DMS114 treated with DMSO at 0.1 percent for 48 hours (cell line): ENCODE measurements around the gene DEUP1.
"Not testable (repeated sequence)": the region's sequence is repeated elsewhere in the genome, so short reads cannot be mapped to it uniquely, and the experiment has no call there.

Source experiments
- DNase-seq: peaks from one replicate; lab custom pipeline; 2025; ENCODE audit not compliant: unreplicated experiment; lab: John Stamatoyannopoulos, UW

Gene DEUP1

DNA sequence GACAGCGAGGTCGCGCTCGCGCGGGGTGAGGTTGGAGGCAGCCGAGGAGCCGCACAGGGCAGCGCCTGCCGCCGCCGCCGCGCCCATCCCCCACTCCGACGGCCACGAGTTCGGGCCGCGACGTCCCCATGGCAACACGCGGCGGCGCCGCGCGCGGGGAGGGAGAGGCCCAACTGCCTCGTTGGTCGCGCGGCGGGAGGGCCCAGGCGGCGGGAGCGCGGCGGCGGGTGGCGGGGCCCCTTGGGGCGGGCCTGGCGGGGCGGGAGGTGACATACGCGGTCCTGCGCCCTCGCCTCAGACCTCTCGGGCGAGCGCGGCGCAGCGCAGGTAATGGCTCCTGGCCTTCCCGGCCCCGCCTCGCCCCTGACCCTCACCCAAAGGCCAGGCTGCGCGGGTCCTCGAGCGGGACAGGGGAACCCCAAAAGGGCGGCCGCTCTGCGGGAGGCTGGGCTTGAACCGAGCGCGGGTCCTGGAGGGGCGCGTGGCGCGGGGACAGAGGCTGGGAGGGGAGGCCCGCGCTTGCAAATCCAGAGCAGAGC lies at the start of gene DEUP1:
Gene DEUP1 (plus strand): TSS at position 297 of the 539 bp plus-strand sequence. CDS start 1,518 bp downstream, outside the sequence.
- no peak for DNase-seq

- no peak for DNase-seq
Observed at GRCh38 chr11:93285430-93285829, 45.1 kb upstream of the DEUP1 start.

- no peak for DNase-seq
Observed at GRCh38 chr11:93287434-93287833, 43.1 kb upstream of the DEUP1 start.

GRCh38 chr11:93288079-93288478 lies 42.5 kb upstream of the DEUP1 start:
- DNase-seq = no peak

DNA sequence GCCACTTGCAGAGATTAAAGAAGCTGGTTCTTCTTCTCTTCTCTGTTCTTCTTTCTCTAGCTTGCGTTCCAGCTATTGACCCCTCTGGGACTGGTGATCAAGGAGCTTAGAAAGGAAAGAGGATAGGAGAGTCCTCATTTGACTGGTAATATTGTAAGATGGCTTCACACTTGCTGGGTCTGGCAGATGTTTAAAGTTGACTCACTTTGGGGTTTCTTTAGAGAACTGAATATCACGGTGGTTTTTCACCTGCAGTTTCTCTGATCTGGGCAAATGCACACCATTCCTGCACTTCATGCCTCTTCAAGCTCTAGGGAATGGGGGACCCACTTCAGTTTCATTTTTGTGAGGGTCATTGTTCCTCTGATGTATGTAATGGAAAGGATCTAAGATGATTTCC lies 41.8 kb upstream of the DEUP1 start:
- no peak for DNase-seq

GRCh38 chr11:93289782-93290463 lies 40.6 kb upstream of the DEUP1 start:
- no peak for DNase-seq

DNA sequence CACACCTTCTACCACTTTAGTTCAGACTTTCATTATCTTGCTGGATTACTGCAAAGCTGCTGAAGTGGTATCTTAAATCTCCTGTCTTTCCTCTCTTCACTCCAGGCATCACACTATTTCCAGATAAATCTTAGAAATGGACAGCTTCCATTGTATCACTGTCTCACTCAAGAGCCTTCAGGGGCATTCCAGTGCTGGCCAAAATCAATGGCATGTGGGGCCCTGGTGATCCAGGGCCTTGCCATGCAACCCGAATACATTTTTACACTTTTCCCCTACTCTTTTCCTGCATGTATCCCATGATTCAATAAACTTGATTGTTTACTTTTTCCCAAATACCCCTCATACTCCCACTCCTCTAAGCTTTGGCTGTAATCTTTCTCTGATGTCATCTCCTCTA lies 39.4 kb upstream of the DEUP1 start:
- DNase-seq = no peak

- DNase-seq = no peak
Observed at GRCh38 chr11:93291898-93292297, 38.6 kb upstream of the DEUP1 start.

DNA sequence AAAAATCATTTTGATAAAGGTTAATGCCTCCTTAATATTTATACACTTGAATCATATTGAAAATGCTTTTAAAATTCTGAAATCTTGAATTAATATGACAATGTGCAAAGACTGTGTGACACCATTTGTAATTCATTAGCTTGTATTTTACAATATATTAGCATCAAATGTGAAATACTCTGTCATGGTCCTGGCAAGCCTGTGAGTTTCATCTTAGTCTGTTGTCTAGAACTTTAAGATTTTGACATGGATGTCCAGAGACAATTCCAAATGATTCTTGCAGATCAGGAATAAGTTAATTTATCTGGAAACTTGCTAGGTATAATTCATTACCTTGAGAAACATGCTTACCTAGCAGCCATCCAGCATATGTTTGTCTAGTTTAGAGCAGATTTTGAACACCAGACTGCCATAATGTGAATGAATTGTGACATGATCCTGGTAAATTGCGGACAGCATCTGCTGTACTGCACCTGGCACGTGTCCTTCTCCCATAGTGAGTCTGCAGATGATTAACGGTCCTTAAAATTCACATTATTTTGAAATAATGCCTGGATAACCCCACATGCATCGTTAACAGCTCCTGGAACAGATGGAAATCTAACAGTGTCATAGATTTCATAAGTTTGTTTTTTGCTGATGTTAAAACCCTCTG lies 34.5 kb upstream of the DEUP1 start:
- no peak for DNase-seq

DNA sequence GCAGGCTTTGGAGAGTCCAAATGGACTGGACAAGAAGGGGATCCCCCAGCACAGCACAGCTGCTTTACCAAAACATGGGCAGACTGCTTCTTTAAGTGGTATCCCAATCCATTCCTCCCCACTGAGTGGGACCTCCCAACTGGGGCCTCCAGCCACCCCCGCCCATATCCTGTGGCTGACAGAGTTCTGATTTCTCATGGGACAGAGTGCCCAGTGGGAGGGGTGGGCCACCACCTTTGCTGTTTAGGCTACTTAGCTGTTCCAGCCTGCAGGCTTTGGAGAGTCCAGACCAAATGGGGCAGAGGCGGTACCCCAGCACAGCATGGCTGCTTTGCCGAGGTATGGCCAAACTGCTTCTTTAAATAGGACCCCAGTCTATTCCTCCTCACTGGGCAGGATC lies 26.9 kb upstream of the DEUP1 start:
- no peak for DNase-seq

DNA sequence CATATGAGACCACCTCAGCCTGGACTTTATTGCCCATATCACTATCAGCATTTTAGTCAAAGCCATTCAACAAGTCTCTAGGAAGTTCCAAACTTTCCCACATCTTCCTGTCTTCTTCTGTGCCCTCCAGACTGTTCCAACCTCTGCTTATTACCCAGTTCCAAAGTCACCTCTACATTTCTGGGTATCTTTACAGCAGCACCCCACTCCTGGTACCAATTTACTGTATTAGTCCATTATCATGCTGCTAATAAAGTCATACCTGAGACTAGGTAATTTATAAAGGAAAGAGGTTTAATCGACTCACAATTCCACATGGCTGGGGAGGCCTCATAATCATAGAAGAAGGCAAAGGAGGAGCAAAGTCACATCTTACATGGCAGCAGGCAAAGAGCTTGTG lies 16.1 kb upstream of the DEUP1 start:
- not testable (repeated sequence) for DNase-seq

GRCh38 chr11:93319224-93319839 lies 11.2 kb upstream of the DEUP1 start:
- no peak for DNase-seq

DNA sequence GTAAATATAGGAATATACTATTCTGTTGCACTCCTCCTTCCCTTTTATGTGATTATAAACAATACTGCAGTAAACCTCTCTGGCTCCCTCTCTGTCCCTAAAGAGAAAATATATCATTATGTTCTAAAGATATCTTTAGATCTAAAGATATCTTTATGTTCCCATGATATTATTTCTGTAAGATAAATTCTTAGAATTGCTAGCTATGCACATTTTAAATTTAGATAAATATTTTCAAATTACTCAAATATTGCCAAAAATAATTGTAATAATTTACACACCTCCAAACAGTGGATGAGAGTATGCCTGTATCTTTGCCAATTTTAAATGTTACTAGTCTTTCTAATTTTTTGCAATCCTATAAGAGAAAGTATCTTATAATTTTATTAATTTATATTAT lies 10.3 kb upstream of the DEUP1 start:
- no peak for DNase-seq

- DNase-seq = no peak
Observed at GRCh38 chr11:93322207-93322606, 8.3 kb upstream of the DEUP1 start.

DNA sequence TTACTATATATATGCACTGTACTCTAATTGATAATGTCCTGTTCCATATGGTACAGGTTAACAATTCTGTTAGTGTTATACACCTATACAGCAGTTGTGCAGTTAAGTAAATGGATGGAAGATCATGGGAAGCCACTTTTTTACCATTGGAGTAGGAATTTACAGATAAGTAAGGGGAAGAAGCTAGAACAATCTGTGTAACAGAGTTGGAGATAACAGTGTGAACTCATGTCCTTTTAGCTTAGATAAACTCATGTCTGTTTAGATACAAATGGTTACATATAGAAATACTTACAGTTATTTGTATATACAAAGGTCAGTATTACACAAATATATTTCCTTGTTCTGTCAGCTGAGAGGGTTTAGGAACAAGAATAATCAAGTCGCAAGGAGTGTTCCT lies 6.8 kb upstream of the DEUP1 start:
- DNase-seq = no peak

- DNase-seq = no peak
Observed at GRCh38 chr11:93324500-93324899, 6.0 kb upstream of the DEUP1 start.

GRCh38 chr11:93326681-93327080 lies 3.9 kb upstream of the DEUP1 start:
- no peak for DNase-seq

DNA sequence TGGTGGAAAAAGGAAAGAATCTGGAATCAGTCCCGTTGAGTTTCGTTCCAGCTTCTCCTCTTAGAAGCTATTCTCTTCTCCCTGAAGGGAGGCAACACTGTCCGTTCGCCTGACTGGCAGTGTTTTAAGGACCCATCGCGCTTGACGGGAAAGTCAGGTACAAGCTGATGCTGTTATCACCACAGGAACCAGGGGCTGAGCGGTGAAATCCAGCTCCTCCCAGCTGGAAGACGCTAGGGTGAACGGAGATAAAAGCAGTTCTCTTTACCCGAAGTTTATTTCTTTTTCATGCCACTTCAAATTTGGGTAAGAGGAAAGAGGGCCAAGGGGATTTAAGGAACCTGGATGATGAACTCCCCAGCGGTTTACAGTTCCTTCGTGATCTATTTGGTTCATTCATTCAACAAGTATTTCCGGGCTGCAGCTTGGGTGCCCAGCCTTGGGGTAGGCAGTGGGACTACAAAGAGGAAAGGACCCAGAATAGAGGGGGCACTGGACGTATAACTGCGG lies 551 bp upstream of the DEUP1 start:
- DNase-seq = no peak

GRCh38 chr11:93340223-93340622 lies 9.7 kb downstream of the DEUP1 start:
- no peak for DNase-seq

- DNase-seq = no peak
Observed at GRCh38 chr11:93344855-93345333, 14.4 kb downstream of the DEUP1 start.

DNA sequence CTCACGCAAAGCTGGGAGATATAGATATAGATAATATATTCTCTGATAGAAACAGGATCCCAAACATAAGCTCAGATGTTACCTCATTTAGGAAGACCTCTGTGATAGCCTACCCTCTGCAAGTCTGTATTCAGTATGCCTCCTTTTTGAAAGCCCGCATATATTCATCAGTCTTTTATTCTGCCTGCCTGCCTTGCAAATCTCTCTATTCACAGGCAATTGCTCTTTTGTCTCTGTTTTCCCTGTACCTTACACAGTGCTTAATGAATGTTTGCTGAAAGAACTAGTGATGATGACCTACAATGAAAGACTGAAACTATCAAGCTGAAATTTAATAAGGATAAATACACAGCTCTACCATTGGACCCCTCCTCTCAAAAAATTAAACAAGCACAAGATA lies 18.4 kb downstream of the DEUP1 start:
- no peak for DNase-seq

DNA sequence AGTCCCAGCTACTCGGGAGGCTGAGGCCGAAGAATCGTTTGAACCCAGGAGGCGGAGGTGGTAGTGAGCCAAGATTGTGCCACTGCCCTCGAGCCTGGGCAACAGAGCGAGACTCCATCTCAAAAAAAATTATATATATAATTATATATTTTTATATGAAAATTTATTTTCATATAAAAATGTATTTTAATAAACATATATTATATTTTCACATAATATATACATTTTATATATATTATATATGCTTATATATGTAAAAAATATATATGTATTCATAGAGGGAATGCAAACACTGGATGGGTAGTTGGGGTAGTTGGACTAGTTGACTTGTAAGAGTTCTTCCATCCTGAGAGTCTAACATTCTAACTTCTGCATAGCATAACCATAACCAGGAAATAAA lies 20.3 kb downstream of the DEUP1 start:
- no peak for DNase-seq
